Activated CD4-positive, alpha-beta T cell treated with anti-CD3 and anti-CD28 coated beads, Interleukin-10, Interleukin-2, amounts not matched to agents 100 ng/mL and 50 ng/mL, durations not matched to agents 16 hours and 8 hours (primary cell): ENCODE results near the gene LCE2B.
"Not testable (repeated sequence)": the region's sequence is repeated elsewhere in the genome, so short reads cannot be mapped to it uniquely, and the experiment has no call there.

ENCODE experiments used
- DNase-seq: peaks from one replicate; pipeline ENCODE4 v3.0.0-alpha.2; 2020

LCE2B gene

GRCh38 chr1:152685823-152686222, at the start of gene LCE2B:
LCE2B (plus strand) TSS chr1:152686123; CDS start chr1:152686844, 721 bp downstream.
- DNase-seq: not testable (repeated sequence)

GRCh38 chr1:152640351-152640750, 45.6 kb upstream of the LCE2B start:
- no peak for DNase-seq

GRCh38 chr1:152643945-152644344, 42.0 kb upstream of the LCE2B start:
- no peak for DNase-seq

- no peak for DNase-seq
Measured at GRCh38 chr1:152645146-152645545, 40.8 kb upstream of the LCE2B start.

- no peak for DNase-seq
Measured at GRCh38 chr1:152646656-152647055, 39.3 kb upstream of the LCE2B start.

- peak; percentile 76 for DNase-seq
Measured at GRCh38 chr1:152654110-152654509, 31.8 kb upstream of the LCE2B start.

GRCh38 chr1:152656459-152656858, 29.5 kb upstream of the LCE2B start:
- no peak for DNase-seq

GRCh38 chr1:152657677-152658076, 28.2 kb upstream of the LCE2B start:
- no peak for DNase-seq

GRCh38 chr1:152658649-152659048, 27.3 kb upstream of the LCE2B start:
- DNase-seq: no peak

- DNase-seq: no peak
Measured at GRCh38 chr1:152663098-152663497, 22.8 kb upstream of the LCE2B start, which contains the start of gene LCE2D. LCE2D (plus strand) TSS chr1:152663380; CDS start chr1:152664106, 726 bp downstream.

- DNase-seq: not testable (repeated sequence)
Measured at GRCh38 chr1:152666171-152666570, 19.8 kb upstream of the LCE2B start.

- no peak for DNase-seq
Measured at GRCh38 chr1:152667648-152668047, 18.3 kb upstream of the LCE2B start.

- no peak for DNase-seq
Measured at GRCh38 chr1:152673016-152673415, 12.9 kb upstream of the LCE2B start.

GRCh38 chr1:152674983-152675382, 10.9 kb upstream of the LCE2B start, which contains the start of gene LCE2C:
LCE2C (plus strand) TSS chr1:152675279; CDS start chr1:152676016, 737 bp downstream.
- not testable (repeated sequence) for DNase-seq

GRCh38 chr1:152679459-152679858, 6.5 kb upstream of the LCE2B start:
- no peak for DNase-seq

- no peak for DNase-seq
Measured at GRCh38 chr1:152681616-152682015, 4.3 kb upstream of the LCE2B start.

- DNase-seq: no peak
Measured at GRCh38 chr1:152683846-152684245, 2.1 kb upstream of the LCE2B start.

- no peak for DNase-seq
Measured at GRCh38 chr1:152697701-152698600, 12.0 kb downstream of the LCE2B start, which contains the start of gene LCE2A. LCE2A (plus strand) TSS chr1:152698345; CDS start chr1:152698902, 557 bp downstream.

GRCh38 chr1:152699746-152700145, 13.8 kb downstream of the LCE2B start:
- DNase-seq: no peak

GRCh38 chr1:152707860-152708259, 21.9 kb downstream of the LCE2B start, which contains the start of gene LCE4A:
LCE4A (plus strand) TSS chr1:152708160; CDS start chr1:152709076, 916 bp downstream.
- DNase-seq: no peak

GRCh38 chr1:152718238-152718637, 32.3 kb downstream of the LCE2B start:
- DNase-seq: no peak

GRCh38 chr1:152725261-152725660, 39.3 kb downstream of the LCE2B start:
- DNase-seq: no peak

- DNase-seq: no peak
Measured at GRCh38 chr1:152728986-152729385, 43.1 kb downstream of the LCE2B start.

GRCh38 chr1:152735648-152736047, 49.7 kb downstream of the LCE2B start:
- no peak for DNase-seq
